Brain pericyte (primary cell): Measurements from ENCODE around the gene ANXA3.
"Not testable (repeated sequence)": the region's sequence is repeated elsewhere in the genome, so short reads cannot be mapped to it uniquely, and the experiment has no call there.

Experiments used
- DNase-seq: peaks from one replicate; pipeline ENCODE4 v3.0.0-alpha.2; 2012; ENCODE audit warnings: low read depth, low spot score

Gene ANXA3

DNA sequence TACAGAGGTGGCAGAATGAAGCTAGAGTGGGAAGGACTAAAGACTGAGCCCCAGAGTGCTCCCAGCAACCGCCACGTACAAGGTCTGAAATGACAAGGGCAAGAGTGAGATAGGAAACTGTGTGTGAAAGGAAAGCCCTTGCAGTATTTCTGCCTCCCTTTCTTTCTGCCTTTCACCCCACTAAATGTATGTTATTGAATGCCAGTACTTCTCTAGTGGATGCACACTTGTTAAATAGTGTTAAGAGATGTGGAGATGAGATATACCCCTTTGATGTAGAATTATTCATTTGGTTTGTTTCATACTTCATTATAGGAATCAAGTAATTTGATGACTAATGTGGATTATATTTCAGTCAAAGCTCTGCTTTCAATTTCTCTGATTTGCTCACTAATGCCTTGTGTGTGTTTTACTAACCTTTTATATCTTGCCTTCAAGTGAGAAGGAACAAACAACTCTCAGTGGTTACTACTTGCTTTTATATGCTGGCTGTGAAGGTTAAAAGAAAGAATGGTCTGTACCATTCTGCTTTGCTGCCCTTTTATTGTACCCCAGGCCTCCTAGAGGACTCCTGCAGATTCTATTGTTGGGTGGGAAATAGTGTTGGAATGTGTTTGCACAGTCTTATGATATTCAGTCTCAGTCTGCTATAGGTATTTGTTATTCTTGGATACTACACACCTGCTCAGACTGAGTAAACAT lies 8.0 kb upstream of the ANXA3 start:
- DNase-seq: no peak

DNA sequence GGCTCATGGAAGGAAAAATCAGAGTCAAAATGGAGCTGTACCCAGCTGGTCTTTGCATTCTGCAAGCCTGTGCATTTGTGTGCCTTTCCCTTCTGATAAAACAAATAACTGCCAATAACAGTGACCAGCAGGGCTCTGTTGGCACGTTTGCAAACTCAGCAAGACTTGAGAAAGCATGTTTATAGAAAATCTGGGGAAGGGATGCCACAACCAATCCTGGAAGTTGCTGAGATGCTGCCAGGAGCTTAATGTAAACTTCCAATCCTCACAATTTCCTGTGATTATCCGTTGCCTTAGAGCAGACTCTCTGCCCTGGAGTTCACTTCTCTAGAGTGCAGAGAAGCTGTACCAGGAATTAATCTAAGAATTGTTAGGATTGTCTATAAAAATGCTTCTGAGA lies 6.9 kb upstream of the ANXA3 start:
- DNase-seq: peak; percentile 25

DNA sequence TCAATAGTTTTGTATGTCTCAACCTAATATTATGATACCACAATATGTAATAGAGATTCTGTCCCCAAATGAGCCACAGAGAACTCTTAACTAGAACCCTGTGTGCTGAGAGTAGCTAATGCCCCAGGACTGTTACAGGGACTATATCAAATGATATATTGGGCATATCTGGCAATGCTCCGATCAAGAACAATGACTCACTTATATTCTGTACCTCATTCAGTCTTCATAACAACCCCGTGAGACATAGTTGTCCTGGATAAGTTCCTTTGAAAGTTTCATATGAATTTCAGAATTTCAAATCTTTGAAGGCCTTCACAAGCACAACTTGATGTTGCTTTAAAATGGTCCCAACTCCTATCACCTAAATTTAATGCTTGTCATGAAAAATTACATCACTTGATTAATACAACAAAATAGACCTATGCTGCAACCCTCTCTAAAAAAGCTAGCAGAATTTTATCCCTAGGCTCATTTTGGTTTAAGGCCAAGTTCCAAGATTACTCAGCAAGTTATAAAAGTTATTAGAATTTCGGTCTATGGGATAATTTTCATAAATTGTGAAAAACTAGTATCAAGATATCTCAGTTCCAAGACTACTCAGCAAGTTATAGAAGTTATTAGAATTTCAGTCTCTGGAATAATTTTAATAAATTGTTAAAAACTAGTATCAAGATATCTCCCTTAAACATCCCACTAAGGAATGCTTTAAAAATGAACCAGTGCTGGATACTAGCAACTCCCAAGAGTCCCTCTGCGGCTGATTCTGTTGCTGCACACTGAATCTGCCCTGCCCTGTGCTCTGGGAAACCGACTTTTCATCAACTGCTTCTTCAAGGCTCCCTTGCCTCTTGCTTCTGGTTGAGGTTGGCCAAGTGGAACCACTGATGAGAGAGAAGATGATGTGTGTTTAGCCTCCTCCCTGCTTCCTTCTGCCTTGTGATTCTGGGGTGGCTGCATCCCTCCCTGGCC lies 6.0 kb upstream of the ANXA3 start:
- no peak for DNase-seq

DNA sequence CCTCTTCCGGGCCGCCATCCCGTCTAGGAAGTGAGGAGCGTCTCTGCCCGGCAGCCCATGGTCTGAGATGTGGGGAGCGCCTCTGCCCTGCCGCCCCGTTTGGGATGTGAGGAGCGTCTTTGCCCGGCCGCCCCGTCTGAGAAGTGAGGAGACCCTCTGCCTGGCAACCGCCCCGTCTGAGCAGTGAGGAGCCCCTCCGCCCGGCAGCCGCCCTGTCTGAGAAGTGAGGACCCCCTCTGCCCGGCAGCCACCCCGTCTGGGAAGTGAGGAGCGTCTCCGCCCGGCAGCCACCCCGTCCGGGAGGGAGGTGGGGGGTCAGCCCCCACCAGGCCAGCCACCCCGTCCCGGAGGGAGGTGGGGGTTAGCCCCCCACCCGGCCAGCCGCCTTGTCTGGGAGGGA lies 3.7 kb upstream of the ANXA3 start:
- DNase-seq: not testable (repeated sequence)

DNA sequence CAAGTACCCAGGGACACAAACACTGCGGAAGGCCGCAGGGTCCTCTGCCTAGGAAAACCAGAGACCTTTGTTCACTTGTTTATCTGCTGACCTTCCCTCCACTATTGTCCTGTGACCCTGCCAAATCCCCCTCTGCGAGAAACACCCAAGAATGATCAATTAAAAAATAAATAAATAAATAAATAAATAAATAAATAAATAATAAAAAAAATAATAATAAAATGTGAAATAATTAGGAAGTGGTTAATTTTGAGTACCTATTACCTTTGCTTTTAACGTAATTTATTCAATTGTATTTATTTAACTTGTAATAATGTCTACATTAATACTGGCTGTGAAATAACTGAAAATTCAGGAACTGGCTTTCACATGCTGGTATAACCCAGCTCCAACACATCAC lies 2.7 kb upstream of the ANXA3 start:
- not testable (repeated sequence) for DNase-seq

DNA sequence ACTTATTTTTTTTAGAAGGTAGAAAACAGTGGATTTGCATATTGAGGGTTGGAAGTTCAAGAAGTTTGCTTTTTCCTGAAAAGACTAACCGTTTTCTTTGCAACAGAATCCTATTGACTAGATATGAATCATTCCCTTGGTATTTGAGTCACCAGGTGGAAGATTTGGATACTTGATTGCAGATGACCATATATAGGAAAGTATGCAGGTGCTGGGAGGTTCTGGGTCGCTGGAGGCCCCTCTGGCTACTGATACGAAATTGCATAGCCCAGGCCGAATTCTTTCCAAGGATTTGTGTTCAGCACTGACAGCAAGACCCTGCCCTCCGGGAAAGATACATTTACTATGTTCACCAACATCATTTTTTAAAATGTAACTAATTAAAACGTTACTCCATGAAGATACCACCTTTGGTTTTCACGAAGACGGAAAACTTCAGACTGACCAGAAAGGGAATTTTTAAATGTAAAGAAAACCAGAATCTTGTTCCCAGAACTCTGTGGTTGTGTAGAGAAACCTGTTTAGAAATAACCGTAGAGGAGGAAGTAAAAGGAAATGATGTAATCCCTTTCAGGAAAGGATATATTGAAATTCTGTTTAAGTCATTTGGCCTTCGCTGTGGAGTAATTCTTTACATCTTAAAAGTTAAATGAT lies 946 bp downstream of the ANXA3 start:
- DNase-seq: no peak

DNA sequence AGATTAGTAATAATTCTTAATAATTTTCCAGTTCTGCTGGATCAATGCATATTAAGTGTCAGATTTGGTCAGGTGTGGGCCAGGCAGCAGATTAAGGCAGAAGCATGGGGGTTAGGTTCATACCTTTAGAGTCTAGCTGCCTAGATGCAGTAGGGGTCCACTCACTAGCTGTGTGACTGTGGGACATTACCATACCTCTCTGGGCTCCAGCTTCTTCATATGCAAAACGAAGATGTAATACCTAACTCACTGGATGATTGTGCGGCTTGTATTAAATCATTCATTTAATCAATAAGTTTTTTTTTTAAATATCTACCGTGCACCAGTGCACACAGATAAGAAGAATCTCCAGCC lies 1.4 kb downstream of the ANXA3 start:
- no peak for DNase-seq

DNA sequence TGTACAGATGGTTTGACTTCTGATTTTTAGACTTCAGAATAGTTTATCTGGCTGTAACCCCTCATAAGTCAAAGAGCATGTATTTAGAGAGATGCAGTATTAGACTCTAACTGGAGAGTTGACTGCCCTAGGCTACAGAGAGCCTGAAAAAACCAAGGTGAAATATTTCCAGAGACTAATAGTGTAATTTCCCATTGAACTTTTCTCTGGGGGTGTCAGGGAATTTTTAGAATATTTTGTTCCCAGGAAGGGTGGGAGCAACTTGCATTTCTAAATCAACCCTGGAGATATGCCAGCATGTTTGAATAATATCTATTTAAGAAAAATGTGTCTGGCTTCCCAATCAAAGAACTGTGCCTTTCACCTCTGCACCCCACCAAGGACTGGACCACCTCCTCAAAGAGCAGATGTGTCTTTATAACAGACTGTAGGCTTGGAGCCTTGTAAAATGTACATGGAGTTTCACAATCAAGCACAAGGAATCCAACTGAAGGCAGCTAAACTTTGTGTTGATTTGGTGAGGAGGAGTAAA lies 2.0 kb downstream of the ANXA3 start:
- DNase-seq: no peak

DNA sequence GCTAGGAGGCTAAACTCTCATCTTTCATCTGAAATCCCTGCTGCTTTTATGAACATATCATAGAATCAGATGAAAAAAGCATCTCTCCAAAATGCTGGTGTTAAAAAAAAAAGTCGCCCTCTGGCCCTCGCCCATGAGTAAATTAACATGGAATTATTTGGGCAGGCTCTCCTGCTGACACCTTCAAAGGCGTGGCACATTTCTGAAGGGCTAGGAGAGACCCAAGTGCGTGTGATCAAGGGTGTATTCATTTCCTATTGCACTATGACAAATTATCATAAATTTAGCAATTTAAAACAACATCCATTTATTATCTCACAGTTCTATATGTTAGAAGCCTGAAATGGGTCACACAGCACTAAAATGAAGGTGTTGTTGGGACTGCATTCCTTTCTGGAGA lies 5.1 kb downstream of the ANXA3 start:
- no peak for DNase-seq

DNA sequence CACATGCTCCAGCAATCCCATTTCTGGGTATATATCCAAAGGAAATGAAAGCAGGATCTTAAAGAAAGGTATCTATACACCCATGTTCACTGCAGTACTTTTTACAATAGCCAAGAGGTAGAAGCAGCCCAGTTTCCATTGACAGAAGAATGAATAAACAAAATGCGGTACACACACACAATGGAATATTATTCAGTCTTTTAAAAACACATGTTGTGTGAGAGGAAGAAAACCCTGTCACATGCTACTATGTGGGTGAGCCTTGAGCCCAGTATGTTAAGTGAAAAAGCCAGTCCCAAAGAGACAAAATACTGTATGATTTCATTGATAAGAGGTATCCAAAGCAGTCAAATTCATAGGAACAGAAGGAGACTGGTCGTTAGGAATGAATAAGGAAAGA lies 6.3 kb downstream of the ANXA3 start:
- no peak for DNase-seq

DNA sequence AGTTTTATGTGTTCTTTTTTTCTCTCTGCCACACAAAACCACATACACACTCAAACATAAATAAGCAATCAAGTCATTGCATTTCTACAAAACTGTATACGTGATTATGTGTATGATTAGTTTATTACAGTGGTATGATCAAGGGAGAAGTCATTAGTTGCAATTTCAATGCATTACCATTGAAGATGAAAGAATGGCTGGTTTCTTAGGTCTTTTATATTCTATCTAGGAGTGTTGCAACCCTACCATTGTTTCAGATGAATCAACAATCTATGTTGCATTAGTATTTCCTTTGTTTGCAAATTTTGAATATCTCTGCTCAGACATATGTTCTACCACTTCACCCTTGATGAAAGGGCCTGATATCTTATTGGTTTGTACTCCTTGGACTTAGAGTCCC lies 6.8 kb downstream of the ANXA3 start:
- DNase-seq: no peak

DNA sequence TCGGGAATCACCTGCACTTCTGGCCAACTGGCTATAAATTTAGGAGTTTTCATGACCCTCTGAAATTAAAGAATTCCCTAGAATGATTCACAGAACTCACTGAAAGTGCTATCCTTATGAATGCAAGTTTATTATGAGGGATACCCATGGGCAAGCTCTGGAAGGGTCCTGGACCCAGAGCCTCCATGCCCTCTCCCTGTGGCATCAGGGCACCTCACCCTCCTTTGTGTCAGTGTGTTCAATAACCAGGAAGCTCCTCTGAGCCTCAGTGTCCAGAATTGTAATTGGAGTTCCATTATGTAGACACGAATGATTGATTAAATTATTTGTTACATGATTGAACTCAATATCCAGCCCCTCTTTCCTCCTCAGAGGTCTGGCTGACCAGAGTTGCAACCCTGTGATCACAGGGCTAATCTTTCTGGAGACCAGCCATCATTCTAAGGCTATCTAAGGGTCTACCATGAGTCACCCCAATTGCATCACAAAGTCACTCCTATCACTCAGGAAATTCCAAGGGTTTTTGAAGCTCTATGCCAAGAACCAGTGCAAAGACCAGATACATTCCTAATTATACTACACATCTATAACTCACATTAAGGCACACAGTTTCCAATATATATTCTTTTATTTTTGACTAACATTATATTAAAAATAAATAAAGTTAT lies 8.9 kb downstream of the ANXA3 start:
- no peak for DNase-seq

DNA sequence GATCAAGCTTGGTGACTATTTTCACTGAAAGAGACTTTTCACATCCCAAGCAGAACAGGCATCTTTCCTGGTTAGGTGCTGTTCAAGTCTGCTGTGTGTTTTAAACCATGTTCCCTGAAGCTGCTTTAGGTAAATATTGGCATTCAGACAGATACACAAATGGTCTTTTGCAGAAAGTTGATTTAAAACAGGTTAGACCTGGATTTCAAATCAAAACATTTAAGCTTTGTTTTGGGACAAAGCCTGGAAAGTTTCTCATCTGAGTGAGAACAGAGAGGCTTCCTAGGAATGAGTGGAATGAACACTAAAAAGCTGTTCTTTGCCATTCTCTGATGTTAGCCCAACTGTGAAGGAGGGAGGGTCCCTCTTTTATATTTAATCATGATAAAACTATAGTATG lies 10.1 kb downstream of the ANXA3 start:
- no peak for DNase-seq

DNA sequence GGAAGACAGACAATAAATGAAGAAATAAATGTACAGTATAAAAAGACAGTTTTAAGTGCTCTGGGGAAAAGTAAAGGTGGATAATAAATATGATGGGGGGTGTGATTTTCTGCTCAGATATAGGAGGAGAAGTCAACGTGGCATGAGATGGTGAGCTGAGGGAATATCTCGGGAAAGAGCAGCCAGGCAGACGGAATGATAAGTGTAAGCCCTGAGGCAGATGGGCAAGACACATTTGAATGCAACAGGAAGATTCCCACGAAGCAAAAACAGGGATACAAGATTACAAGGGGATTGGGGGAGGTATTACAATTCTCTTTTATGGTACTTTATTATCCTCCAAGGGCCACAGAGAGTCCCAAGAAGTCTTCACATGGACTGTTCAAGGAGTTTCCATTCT lies 11.1 kb downstream of the ANXA3 start:
- DNase-seq: no peak

DNA sequence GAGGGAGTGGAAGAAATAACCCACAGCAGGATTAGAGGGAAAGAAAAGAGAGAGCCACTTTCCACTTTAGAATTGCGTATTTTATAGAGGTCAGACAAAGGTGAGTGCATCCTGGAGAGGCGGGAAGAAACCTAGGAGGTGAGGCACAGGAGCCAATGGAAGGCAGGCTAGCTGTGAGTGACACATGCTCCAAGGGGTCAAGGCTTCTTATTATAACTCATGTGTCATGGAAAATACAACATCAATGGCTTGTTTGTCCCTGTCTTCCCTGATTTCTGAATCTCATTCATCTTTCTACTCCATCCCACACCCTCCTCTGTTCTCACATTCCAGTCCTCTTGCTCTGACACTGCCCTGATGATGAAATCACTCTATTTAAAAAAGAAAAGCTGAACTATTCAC lies 14.4 kb downstream of the ANXA3 start:
- DNase-seq: no peak

DNA sequence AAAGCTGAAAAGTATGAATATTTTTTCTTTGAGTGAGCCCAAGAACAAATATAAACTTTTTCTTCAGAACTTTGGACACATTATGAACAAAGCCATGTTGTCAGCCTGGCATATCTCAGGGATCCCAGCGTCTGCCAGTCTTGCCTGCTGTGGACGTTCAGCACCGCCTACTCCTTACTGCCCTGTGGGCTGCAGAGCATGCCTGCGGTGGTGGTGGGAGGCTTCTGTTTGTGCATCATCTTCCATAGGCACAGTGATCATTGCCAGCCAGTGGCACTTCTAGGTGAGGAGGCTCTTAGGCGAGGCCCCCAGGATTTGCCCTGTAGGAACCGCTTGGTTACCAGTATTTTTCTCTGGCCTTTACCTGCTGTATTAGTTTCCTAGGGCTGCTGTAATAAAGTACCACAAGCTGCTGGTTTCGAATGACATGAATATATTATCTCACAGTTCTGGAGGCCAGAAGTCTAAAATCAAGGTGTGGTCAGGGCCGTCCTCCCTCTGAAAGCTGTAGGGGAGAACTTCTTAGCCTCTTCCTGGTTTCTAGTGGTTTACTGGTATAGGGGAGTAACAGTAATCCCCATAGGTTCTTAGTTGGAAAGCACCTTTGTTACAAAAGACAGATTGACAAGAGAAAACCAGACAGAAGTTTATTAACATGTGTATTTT lies 15.4 kb downstream of the ANXA3 start:
- DNase-seq: no peak

DNA sequence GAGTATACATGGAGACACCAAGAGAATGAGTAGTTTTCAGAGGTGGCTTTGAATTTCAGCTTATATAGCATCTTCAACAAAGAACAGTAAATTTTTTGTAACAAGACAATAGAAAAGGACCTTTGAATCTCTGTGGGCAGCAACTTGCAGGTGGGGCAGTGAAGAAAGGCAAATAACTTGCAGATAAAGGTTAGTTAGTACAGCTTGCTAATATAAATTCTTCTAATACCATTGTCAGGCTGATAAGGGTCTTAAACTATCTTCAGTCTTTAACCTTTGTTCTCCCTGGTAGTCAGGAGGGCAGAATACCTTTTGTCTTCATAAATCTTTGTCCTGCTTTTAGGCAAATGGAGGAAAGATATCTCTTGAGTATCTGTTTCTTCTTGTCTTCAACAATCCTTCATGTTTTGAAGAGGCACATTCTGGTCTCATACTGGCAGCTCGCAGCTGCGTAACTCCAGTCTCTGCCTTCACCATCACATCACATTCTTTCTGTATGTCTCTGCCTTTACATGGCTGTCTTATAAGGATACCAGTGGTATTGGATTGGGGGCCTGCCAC lies 16.0 kb downstream of the ANXA3 start:
- DNase-seq: no peak

DNA sequence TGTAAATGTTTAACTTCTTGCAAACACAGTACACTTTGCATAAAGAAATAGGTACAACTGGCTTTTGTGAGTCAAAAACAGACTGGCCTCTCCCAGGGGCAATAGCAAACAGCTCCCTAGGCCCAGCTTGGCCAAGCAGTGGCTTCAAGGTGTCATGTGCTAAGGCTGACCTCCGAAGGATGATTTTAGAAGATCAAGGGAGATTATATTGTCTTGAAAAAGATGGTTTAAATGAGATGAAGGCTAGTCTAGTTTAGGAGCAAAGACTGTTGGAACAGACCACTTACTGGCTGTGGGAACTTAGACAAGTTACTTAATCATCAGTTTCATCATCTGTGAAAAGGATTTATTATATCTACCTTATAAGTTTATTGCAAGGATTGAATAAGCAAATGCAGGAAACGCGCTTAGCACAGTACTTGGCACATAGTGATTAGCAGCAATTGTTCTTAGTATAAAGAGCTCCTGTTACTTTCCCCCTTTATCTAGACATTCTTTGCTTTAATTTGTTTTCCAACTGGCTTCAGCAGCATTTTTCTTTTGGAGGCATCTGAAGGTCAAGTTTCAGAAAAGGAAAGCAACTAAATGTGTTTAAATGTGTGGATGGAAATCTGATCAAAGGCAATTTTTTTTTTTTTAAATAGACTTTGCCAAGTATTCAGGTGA lies 17.2 kb downstream of the ANXA3 start:
- no peak for DNase-seq

DNA sequence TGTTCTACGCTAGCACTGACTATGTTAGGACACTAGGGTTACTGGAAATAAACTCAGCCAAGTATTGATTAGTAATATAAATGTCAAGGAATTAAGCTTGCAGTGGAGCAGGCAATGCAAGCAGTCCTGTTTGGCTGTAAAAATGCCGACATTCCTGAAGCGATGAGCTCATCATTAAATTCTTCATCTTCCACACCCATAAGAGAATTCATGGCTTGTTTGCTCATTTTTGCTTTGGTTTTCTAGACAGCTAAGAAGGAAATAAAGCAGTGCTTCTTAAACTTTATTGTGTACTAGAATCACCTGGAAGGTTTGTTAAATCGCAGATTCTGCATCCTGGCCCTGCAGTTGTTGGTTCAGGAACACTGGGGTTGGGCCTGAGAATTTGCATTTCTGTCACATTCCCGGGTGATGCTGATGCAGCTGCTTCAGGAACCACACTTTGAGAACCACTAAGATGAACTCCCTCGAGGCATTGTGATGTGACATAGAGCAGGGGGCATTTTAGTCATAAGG lies 17.8 kb downstream of the ANXA3 start:
- no peak for DNase-seq

DNA sequence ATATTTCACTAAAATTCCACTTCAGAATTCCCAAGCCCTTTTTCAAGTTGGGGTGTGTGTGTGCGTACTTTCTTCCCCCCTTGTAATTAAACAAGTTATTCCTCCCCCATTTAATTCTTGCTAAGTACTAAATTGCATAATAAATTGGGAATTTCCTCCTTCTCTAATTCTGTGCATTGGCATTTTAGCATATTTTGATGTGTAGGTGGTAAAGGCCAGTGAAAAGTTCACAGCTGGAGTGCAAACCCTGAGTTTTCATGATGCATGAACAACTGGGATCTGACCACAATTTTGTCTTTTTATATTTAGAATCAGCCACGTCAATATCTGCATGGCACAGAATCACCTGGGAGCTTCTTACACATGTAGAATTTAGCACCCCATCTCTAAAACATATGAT lies 18.5 kb downstream of the ANXA3 start:
- no peak for DNase-seq
